Uterus (tissue), 4 donors: ENCODE results near the gene TTK. TPM values are rescaled to one million over a fixed set of nuclear protein-coding genes. Genes with fewer than 3 reads are reported as not detected.

Source experiments
- DNase-seq, 2 donors: peaks; one replicate each; pipeline ENCODE4 v3.0.0-alpha.2; 2019 to 2020
- H3K27ac ChIP-seq, 2 donors: fragments of 200-600 bp; sonication (generic); 1 replicate in 1 of 2; 2 replicates in 1 of 2; pipeline ENCODE4 v1.5.1; 2016 to 2018
- H3K27me3 ChIP-seq, 2 donors: fragments of 200-600 bp; sonication (generic); one replicate each; pipeline ENCODE4 v1.5.1; 2018 to 2019; ENCODE audit warnings: control low read depth in 1 of 2
- H3K36me3 ChIP-seq, 2 donors: fragments of 200-600 bp; sonication (generic); one replicate each; pipeline ENCODE4 v1.5.1; 2019; ENCODE audit warnings: control low read depth in 1 of 2
- H3K4me1 ChIP-seq, 2 donors: fragments of 200-600 bp; sonication (generic); one replicate each; pipeline ENCODE4 v1.5.1; 2018 to 2019; ENCODE audit warnings: control low read depth in 1 of 2
- H3K4me3 ChIP-seq, 2 donors: fragments of 200-600 bp; sonication (generic); 1 replicate in 1 of 2; 2 replicates in 1 of 2; pipeline ENCODE4 v1.5.1; 2018 to 2019; ENCODE audit warnings: mild to moderate bottlenecking in 1 of 2
- H3K9me3 ChIP-seq, 2 donors: fragments of 200-600 bp; sonication (generic); one replicate each; pipeline ENCODE4 v1.5.1; 2019; ENCODE audit warnings: control low read depth in 1 of 2
- CTCF ChIP-seq, 4 experiments: fragments of 200-600 bp in 2 of 4; fragments of 450-650 bp in 2 of 4; sonication (generic) in 2 of 4; IDR thresholded peaks; one replicate each; pipeline ENCODE4 v1.5.1; 2016 to 2019; ENCODE audit warnings: antibody characterized with exemption in 4 of 4, mild to moderate bottlenecking in 2 of 4, moderate library complexity in 1 of 4
- POLR2A ChIP-seq, 2 donors: fragments of 450-650 bp; IDR thresholded peaks; one replicate each; pipeline ENCODE4 v1.6.1; 2016; ENCODE audit warnings: antibody characterized with exemption in 2 of 2, mild to moderate bottlenecking in 1 of 2, moderate library complexity in 1 of 2
- intact Hi-C: fragments of 100-400 bp; cut with DNase I; formaldehyde crosslinking; loops from one replicate; pipeline ENCODE4 v1.15.1; 2023; ENCODE audit warnings: low total_unique reads
- total RNA-seq, 4 donors: library from RNA; depleted of rRNA in 3 of 4; stranded (reverse); fragments of >200 nt in 3 of 4; gene quantifications; one replicate each; pipeline versions ENCODE4 v1.1.0 to v1.2.4, GENCODE V29; 2014 to 2023
- donor health status: DM: yes; HTN: yes; CAD: no.

The TTK gene
- 10 to 100 TPM in 1 of 4 donors, not detected in 3; 20.0 TPM for total RNA-seq

- TF ChIP-seq POLR2A (IDR thresholded peaks at IDR 0.05) (peak; percentile 43 to 52), CTCF (IDR thresholded peaks at IDR 0.05) (no peak)
- Histone ChIP-seq H3K4me1 (no peaks in the 10 kb centered on the region), H3K27ac (peak within 1 kb of the TSS; percentile 64 to 86), H3K9me3 (no peaks in the 10 kb centered on the region), H3K27me3 (no peaks in the 10 kb centered on the region), H3K4me3 (peak within 1 kb of the TSS; percentile 55 to 62), H3K36me3 (no peaks in the 10 kb centered on the region)
- DNase-seq, result peak; percentile 86 to 89
- intact Hi-C loops, result no loop called here
Measured at GRCh38 chr6:80004173-80005072, at the start of gene TTK. TSS of gene TTK (plus strand) at chr6:80004649. CDS start at chr6:80005844, 1,195 bp downstream.

- Histone ChIP-seq H3K27ac (no peak overlapping the region), H3K36me3 (no peaks in the 10 kb centered on the region), H3K9me3 (no peaks in the 10 kb centered on the region), H3K4me3 (no peak overlapping the region), H3K27me3 (no peaks in the 10 kb centered on the region), H3K4me1 (no peaks in the 10 kb centered on the region)
- intact Hi-C loops, result no loop called here
- DNase-seq, result no peak
- TF ChIP-seq POLR2A (IDR thresholded peaks at IDR 0.05) (no peak), CTCF (IDR thresholded peaks at IDR 0.05) (no peak)
Measured at GRCh38 chr6:79954849-79955248, 49.6 kb upstream of the TTK start.

GRCh38 chr6:79964607-79965081 lies 39.8 kb upstream of the TTK start:
- Histone ChIP-seq H3K4me1 (no peaks in the 10 kb centered on the region), H3K4me3 (no peak overlapping the region), H3K27me3 (no peaks in the 10 kb centered on the region), H3K36me3 (no peaks in the 10 kb centered on the region), H3K27ac (no peak overlapping the region), H3K9me3 (no peaks in the 10 kb centered on the region)
- DNase-seq, result no peak
- TF ChIP-seq POLR2A (IDR thresholded peaks at IDR 0.05), result no peak
- no peak for TF ChIP-seq CTCF (IDR thresholded peaks at IDR 0.05)
- intact Hi-C loops, result no loop called here

- Histone ChIP-seq H3K27ac (no peak overlapping the region), H3K4me3 (no peak overlapping the region), H3K4me1 (no peaks in the 10 kb centered on the region), H3K36me3 (no peaks in the 10 kb centered on the region), H3K9me3 (no peaks in the 10 kb centered on the region), H3K27me3 (no peaks in the 10 kb centered on the region)
- intact Hi-C loops, result no loop called here
- no peak for DNase-seq
- TF ChIP-seq CTCF (IDR thresholded peaks at IDR 0.05) (no peak), POLR2A (IDR thresholded peaks at IDR 0.05) (no peak)
Measured at GRCh38 chr6:79967178-79967577, 37.3 kb upstream of the TTK start.

- Histone ChIP-seq H3K27ac (no peak overlapping the region), H3K4me3 (no peak overlapping the region), H3K27me3 (no peaks in the 10 kb centered on the region), H3K4me1 (no peaks in the 10 kb centered on the region), H3K36me3 (no peaks in the 10 kb centered on the region), H3K9me3 (no peaks in the 10 kb centered on the region)
- DNase-seq, result no peak
- no peak for TF ChIP-seq CTCF (IDR thresholded peaks at IDR 0.05)
- no peak for TF ChIP-seq POLR2A (IDR thresholded peaks at IDR 0.05)
- intact Hi-C loops, result no loop called here
Measured at GRCh38 chr6:79969784-79970183, 34.7 kb upstream of the TTK start.
